K562 (cell line): Measurements from ENCODE around the gene CAMK2B. TPM values are rescaled to one million over a fixed set of nuclear protein-coding genes. Genes with fewer than 3 reads are reported as not detected.

Experiments
- ATAC-seq: fragments of 200-7000 bp; cut with Tn5 transposase; 3 replicates; pipeline ENCODE4 v1.9.1; 2020; ENCODE audit warnings: moderate library complexity
- BruUV-seq: library from RNA; stranded (reverse); fragments of 400-500 nt; replicated peaks from 2 replicates; lab custom pipeline; 2021; lab: Mats Ljungman, UMichigan
- CTCF ChIA-PET: fragments of 300-600 bp; formaldehyde crosslinking; extraction: SDS; loops from one replicate; lab custom pipeline; 2021; ENCODE audit warnings: low intra/inter-chr PET ratio; lab: Yijun Ruan, JAX
- POLR2A ChIA-PET: fragments of 300-600, 350-650 bp; sonication (Branson Sonifier 250); formaldehyde crosslinking; extraction: SDS; loops from one replicate; lab custom pipeline; 2021; ENCODE audit warnings: antibody characterized with exemption, inconsistent platforms; lab: Yijun Ruan, JAX
- DNase-seq, 4 experiments: peaks; one replicate each; pipeline versions ENCODE4 v3.0.0 to v3.0.0-alpha.2; 2011 to 2018; ENCODE audit warnings: low spot score in 3 of 4, mixed read lengths in 3 of 4; ENCODE audit errors: extremely low read depth in 1 of 4
- FAIRE-seq: peaks from 2 replicates; lab custom pipeline; 2011; peaks lifted over from hg19 to GRCh38; lab: Jason Lieb, UNC
- H2AFZ ChIP-seq: 2 replicates; pipeline ENCODE4 v1.6.0; 2011; ENCODE audit warnings: low read depth, low read length, control low read depth, inconsistent platforms
- H3K27ac ChIP-seq: fragments of 200-600 bp; 3 replicates; pipeline ENCODE4 v1.8.0; 2011; ENCODE audit warnings: low read depth, mild to moderate bottlenecking, control low read depth, inconsistent platforms, low read length, moderate library complexity, mixed read lengths; ENCODE audit errors: extremely low read depth
- H3K27me3 ChIP-seq, 2 experiments: fragments of 300-600 bp in 1 of 2; 2 replicates in 1 of 2; 3 replicates in 1 of 2; pipeline versions ENCODE4 v1.6.0 to v1.8.0; 2011; ENCODE audit warnings: inconsistent platforms in 2 of 2, low read length in 2 of 2, mild to moderate bottlenecking in 1 of 2, mixed read lengths in 1 of 2, moderate library complexity in 1 of 2; ENCODE audit not compliant: control insufficient read depth in 2 of 2, insufficient read depth in 2 of 2
- H3K36me3 ChIP-seq: fragments of 300-600 bp; 3 replicates; pipeline ENCODE4 v1.8.0; 2011; ENCODE audit warnings: mild to moderate bottlenecking, low read length, inconsistent platforms; ENCODE audit not compliant: control insufficient read depth, insufficient read depth
- H3K4me1 ChIP-seq, 2 experiments: fragments of 200-600 bp in 1 of 2; replicated peaks in 1 of 2; 2 replicates in 1 of 2; 3 replicates in 1 of 2; pipeline versions ENCODE4 v1.5.1 to v1.8.0; 2011; ENCODE audit warnings: inconsistent platforms in 2 of 2, low read length in 2 of 2, mild to moderate bottlenecking in 1 of 2, mixed read lengths in 1 of 2, moderate library complexity in 1 of 2; ENCODE audit not compliant: control insufficient read depth in 2 of 2, insufficient read depth in 2 of 2
- H3K4me2 ChIP-seq: 2 replicates; pipeline ENCODE4 v1.6.1; 2011; ENCODE audit warnings: low read length, control low read depth, inconsistent platforms, mixed read lengths; ENCODE audit not compliant: insufficient read depth
- H3K4me3 ChIP-seq: fragments of 200-600 bp; sonication (generic), shearing (Covaris generic); 2 replicates; pipeline ENCODE4 v1.5.1; 2016; ENCODE audit warnings: control low read depth, inconsistent platforms
- H3K79me2 ChIP-seq: fragments of 200-600 bp; 3 replicates; pipeline ENCODE4 v1.8.0; 2011; ENCODE audit warnings: low read length, inconsistent platforms; ENCODE audit not compliant: control insufficient read depth, insufficient read depth
- H3K9ac ChIP-seq, 2 experiments: 2 replicates each; pipeline versions ENCODE4 v1.6.0 to v1.6.1; 2011; ENCODE audit warnings: low read depth in 2 of 2, low read length in 2 of 2, control low read depth in 1 of 2, inconsistent platforms in 1 of 2, mild to moderate bottlenecking in 1 of 2, mixed read lengths in 1 of 2; ENCODE audit not compliant: insufficient read depth in 1 of 2
- H3K9me1 ChIP-seq: one replicate; pipeline ENCODE4 v1.6.0; 2011; ENCODE audit warnings: inconsistent platforms, mild to moderate bottlenecking, low read length, moderate library complexity; ENCODE audit not compliant: control insufficient read depth, insufficient read depth
- H3K9me3 ChIP-seq: replicated peaks from 2 replicates; pipeline ENCODE4 v1.5.1; 2011; ENCODE audit warnings: low read depth, low read length, inconsistent platforms; ENCODE audit not compliant: control insufficient read depth, insufficient read depth
- H4K20me1 ChIP-seq: replicated peaks from 2 replicates; pipeline ENCODE4 v1.6.1; 2011; ENCODE audit warnings: low read length, inconsistent platforms, mixed read lengths; ENCODE audit not compliant: control insufficient read depth, insufficient read depth
- C11orf30 ChIP-seq: fragments of 450-650 bp; IDR thresholded peaks from 2 replicates; pipeline ENCODE4 v1.6.1; 2016; ENCODE audit warnings: low read depth, mild to moderate bottlenecking
- FOXA1 ChIP-seq: fragments of 450-650 bp; IDR thresholded peaks from 2 replicates; pipeline ENCODE4 v1.6.1; 2016; ENCODE audit warnings: mild to moderate bottlenecking, borderline replicate concordance
- HMGN3 ChIP-seq: IDR thresholded peaks from 2 replicates; pipeline ENCODE4 v1.6.1; 2011; ENCODE audit warnings: borderline replicate concordance, low read depth, mild to moderate bottlenecking, mixed read lengths, low read length; ENCODE audit not compliant: insufficient read length; ENCODE audit errors: extremely low read depth
- MAFG ChIP-seq: fragments of 450-650 bp; conservative IDR thresholded peaks from 2 replicates; pipeline ENCODE4 v1.6.1; 2016; ENCODE audit warnings: missing genetic modification characterization, missing compliant biosample characterization
- MYNN ChIP-seq, 2 experiments: sonication (generic); formaldehyde crosslinking in 1 of 2; IDR thresholded peaks; 2 replicates each; pipeline versions ENCODE4 v1.5.0 to v1.6.1; 2016 to 2020; ENCODE audit warnings: antibody characterized with exemption in 1 of 2, missing genetic modification reagents in 1 of 2
- NBN ChIP-seq: fragments of 450-650 bp; IDR thresholded peaks from 2 replicates; pipeline ENCODE4 v1.6.1; 2016; ENCODE audit warnings: low read depth, mild to moderate bottlenecking
- SFPQ ChIP-seq: fragments of 200-400 bp; formaldehyde crosslinking; IDR thresholded peaks from 2 replicates; pipeline ENCODE4 v1.6.1; 2017; ENCODE audit warnings: mild to moderate bottlenecking, low read depth, low read length, moderate library complexity
- SRSF3 ChIP-seq: fragments of 200-400 bp; formaldehyde crosslinking; IDR thresholded peaks from 2 replicates; pipeline ENCODE4 v1.6.1; 2016; ENCODE audit warnings: mild to moderate bottlenecking, low read length, moderate library complexity; ENCODE audit not compliant: insufficient read depth
- SUPT5H ChIP-seq: fragments of 450-650 bp; IDR thresholded peaks from 2 replicates; pipeline ENCODE4 v1.6.1; 2016
- ZNF316 ChIP-seq: fragments of 450-650 bp; IDR thresholded peaks from 2 replicates; pipeline ENCODE4 v1.6.1; 2016
- WGBS: fragments of 100-300 bp; shearing (Covaris generic); methylation state at CpG from one replicate; pipeline ENCODE4 v1.1.6; 2016; ENCODE audit warnings: low coverage, mixed read lengths; ENCODE audit not compliant: insufficient coverage; ENCODE audit errors: missing lambda C conversion rate; 5-methylcytosine and 5-hydroxymethylcytosine counted together
- in situ Hi-C: fragments of 300-500 bp; cut with MboI; formaldehyde crosslinking; loops from 4 replicates; pipeline ENCODE4 v1.15.0; 2018; ENCODE audit warnings: inconsistent platforms, mixed read lengths
- intact Hi-C: fragments of 100-400 bp; cut with micrococcal nuclease; formaldehyde crosslinking; loops from 2 replicates; pipeline ENCODE4 v1.14.2; 2022
- polyA plus RNA-seq, 8 experiments: library from polyadenylated mRNA; depleted of rRNA in 4 of 8; stranded (reverse) in 5 of 8; unstranded in 3 of 8; fragments of >200 nt; fragmentation: Nextera tagmentation in 2 of 8; fragmentation: Illumina TruSeq in 1 of 8; extraction: Ambion mirVana in 2 of 8; extraction: Trizol in 1 of 8; gene quantifications; 2 replicates each; pipeline versions ENCODE4 v1.2.1 to v1.2.3, GENCODE V29; 2011 to 2014; ENCODE audit warnings: inconsistent platforms in 1 of 8, missing spikeins in 1 of 8
- total RNA-seq, 7 experiments: library from RNA; depleted of rRNA in 6 of 7; stranded (reverse); fragments of >200 nt in 6 of 7; fragmentation: Illumina TruSeq in 2 of 7; extraction: Trizol in 2 of 7; gene quantifications; 2 replicates each; pipeline versions ENCODE4 v1.2.1 to v1.2.3, GENCODE V29; 2011 to 2021; ENCODE audit warnings: low replicate concordance in 1 of 7
- TF ChIP-seq, protein P1 (sequence below): fragments of 450-650 bp; IDR thresholded peaks from 2 replicates; pipeline ENCODE4 v1.6.1; 2016; ENCODE audit warnings: borderline replicate concordance

CAMK2B gene
- total and polyA plus RNA-seq, 9 of the 15 experiments (the other 6 are each of a cell fraction or from before 2014, with no cell fraction given) = 0.04 to 0.09 (median 0.05) TPM; not detected in 4

GRCh38 chr7:44187636-44188416 lies 137.6 kb downstream of the CAMK2B start:
- Histone ChIP-seq H3K36me3 (no peaks in the 10 kb centered on the region), H3K9ac (peak overlapping the region in 1 of 2 experiments; percentile 46; a peak in 1 of 4 replicates), H3K27ac (no peak overlapping the region), H3K4me1 (peaks cover 0 to 5% of the 10 kb centered on the region in 2 experiments; a peak in 1 of 5 replicates), H3K79me2 (no peaks in the 10 kb centered on the region), H2AFZ (no peak overlapping the region), H4K20me1 (no peaks in the 10 kb centered on the region), H3K4me3 (no peak overlapping the region), H3K27me3 (peaks cover 5 to 30% of the 10 kb centered on the region in 2 experiments; a peak in 2 of 5 replicates), H3K9me3 (peaks cover 3% of the 10 kb centered on the region; the same call in 1 of the 2 replicates), H3K4me2 (no peak overlapping the region), H3K9me1 (no peaks in the 10 kb centered on the region)
- CTCF ChIA-PET = no interaction called here
- 16% methylated on average over 9 of the region's 9 CpGs for WGBS
- no TSS peak for BruUV-seq
- TF ChIP-seq SUPT5H = no peak
- peak; percentile 64 for TF ChIP-seq C11orf30
- TF ChIP-seq MAFG (tag) = peak; percentile 47
- peak; percentile 77 for TF ChIP-seq ZNF316
- in situ Hi-C loops = no loop called here
- ATAC-seq (no peak), DNase-seq (no peak), FAIRE-seq (no peak)
- POLR2A ChIA-PET = interaction anchor here (0.6 to 1.7 kb wide), 3 partner anchors 9 to 106 kb away, joined by 3 to 4 read pairs (median 3); no protein-coding TSS in a partner anchor
- intact Hi-C loops = no loop called here

DNA sequence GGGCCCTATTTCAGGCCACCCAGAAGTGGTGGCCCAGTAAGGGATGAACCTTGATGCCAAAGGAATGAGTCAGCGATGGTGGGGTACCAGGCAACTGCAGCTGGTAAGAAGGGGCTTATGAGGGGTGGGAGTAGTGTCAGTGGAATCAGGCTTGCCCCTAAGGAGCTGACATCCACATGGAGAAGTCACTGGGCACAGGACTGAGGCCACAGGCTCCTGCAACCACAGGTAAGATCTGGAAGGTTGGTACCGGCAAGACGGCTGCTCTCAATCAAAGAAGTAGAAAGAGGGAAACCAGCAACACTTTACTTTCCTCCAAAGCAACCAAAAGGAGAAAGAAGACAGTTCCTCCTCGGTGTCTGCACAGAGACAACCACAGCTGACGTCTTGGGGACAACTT lies 138.7 kb downstream of the CAMK2B start:
- H4K20me1 ChIP-seq = no peaks in the 10 kb centered on the region
- peaks cover 0 to 5% of the 10 kb centered on the region in 2 experiments; a peak in 1 of 5 replicates for H3K4me1 ChIP-seq
- no TSS peak for BruUV-seq
- no peak overlapping the region for H3K4me3 ChIP-seq
- H3K79me2 ChIP-seq = no peaks in the 10 kb centered on the region
- H3K36me3 ChIP-seq = no peaks in the 10 kb centered on the region
- FAIRE-seq (no peak), ATAC-seq (no peak), DNase-seq (no peak)
- H3K9ac ChIP-seq = no peak overlapping the region
- no peak overlapping the region for H2AFZ ChIP-seq
- peaks cover 7 to 41% of the 10 kb centered on the region in 2 experiments; a peak in 3 of 5 replicates for H3K27me3 ChIP-seq
- in situ Hi-C loops = no loop called here
- CTCF ChIA-PET = no interaction called here
- H3K4me2 ChIP-seq = no peak overlapping the region
- peaks cover 10% of the 10 kb centered on the region for H3K9me3 ChIP-seq
- POLR2A ChIA-PET = no interaction called here
- no peaks in the 10 kb centered on the region for H3K9me1 ChIP-seq
- intact Hi-C loops = no loop called here
- 0% methylated on average over 5 of the region's 5 CpGs for whole genome bisulfite sequencing
- H3K27ac ChIP-seq = no peak overlapping the region
- TF ChIP-seq, protein P1, sequence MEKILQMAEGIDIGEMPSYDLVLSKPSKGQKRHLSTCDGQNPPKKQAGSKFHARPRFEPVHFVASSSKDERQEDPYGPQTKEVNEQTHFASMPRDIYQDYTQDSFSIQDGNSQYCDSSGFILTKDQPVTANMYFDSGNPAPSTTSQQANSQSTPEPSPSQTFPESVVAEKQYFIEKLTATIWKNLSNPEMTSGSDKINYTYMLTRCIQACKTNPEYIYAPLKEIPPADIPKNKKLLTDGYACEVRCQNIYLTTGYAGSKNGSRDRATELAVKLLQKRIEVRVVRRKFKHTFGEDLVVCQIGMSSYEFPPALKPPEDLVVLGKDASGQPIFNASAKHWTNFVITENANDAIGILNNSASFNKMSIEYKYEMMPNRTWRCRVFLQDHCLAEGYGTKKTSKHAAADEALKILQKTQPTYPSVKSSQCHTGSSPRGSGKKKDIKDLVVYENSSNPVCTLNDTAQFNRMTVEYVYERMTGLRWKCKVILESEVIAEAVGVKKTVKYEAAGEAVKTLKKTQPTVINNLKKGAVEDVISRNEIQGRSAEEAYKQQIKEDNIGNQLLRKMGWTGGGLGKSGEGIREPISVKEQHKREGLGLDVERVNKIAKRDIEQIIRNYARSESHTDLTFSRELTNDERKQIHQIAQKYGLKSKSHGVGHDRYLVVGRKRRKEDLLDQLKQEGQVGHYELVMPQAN = no peak
- TF ChIP-seq SRSF3 = no peak
- no peak for TF ChIP-seq HMGN3
- no peak for TF ChIP-seq FOXA1
- TF ChIP-seq SFPQ = no peak
- TF ChIP-seq NBN = no peak
- TF ChIP-seq MYNN (IDR thresholded peaks at IDR 0.05) = no peak
- no peak for TF ChIP-seq MYNN (CRISPR knock-in tag; IDR thresholded peaks at IDR 0.05)
